ENCODE data around the gene CRAMP1. TPM values are rescaled to one million over a fixed set of nuclear protein-coding genes. Genes with fewer than 3 reads are reported as not detected.

Gene CRAMP1
- total and polyA plus RNA-seq, 11 donors = 6.2 to 16.9 (median 10.6) TPM

- H3K27me3 ChIP-seq = no peaks in the 10 kb centered on the region
- intact Hi-C loops (cut with DNase I) = loop anchor here in 5 of 10 donors (2.0 to 10.0 kb wide), 11 partner anchors 62 to 398 kb away; partner anchors contain the start of genes CRAMP1 (in 3 of the 5), IFT140 (in 3 of the 5), CLCN7 (in 1 of the 5) and EME2 (in 1 of the 5)
- H3K4me1 ChIP-seq = peaks cover 0 to 46% (median 32%) of the 10 kb centered on the region in 12 donors
- H3K9me3 ChIP-seq = no peaks in the 10 kb centered on the region
- 0 to 1% (median 1%) methylated on average over 29 to 62 of the region's 62 CpGs for WGBS, 4 donors
- H3K4me3 ChIP-seq = peak overlapping the region; percentile 74 to 99 (median 92)
- ATAC-seq = peak in 2 of 4 donors; percentile 7 to 24
- H3K27ac ChIP-seq = peak overlapping the region; percentile 69 to 99 (median 94)
- H3K36me3 ChIP-seq = peaks cover 0 to 15% (median 5%) of the 10 kb centered on the region in 9 donors
- TF ChIP-seq POLR2A (IDR thresholded peaks at IDR 0.05) = no peak
- TF ChIP-seq CTCF (IDR thresholded peaks at IDR 0.05) = no peak
- DNase-seq = peak in 1 of 5 donors; percentile 40
Observed at GRCh38 chr16:1706386-1707192, 94.4 kb downstream of the CRAMP1 start.

GRCh38 chr16:1707193-1707790, 95.1 kb downstream of the CRAMP1 start:
- no peak for TF ChIP-seq POLR2A (IDR thresholded peaks at IDR 0.05)
- no peak for TF ChIP-seq CTCF (IDR thresholded peaks at IDR 0.05)
- Histone ChIP-seq H3K9me3 (no peaks in the 10 kb centered on the region), H3K4me1 (peaks cover 0 to 47% (median 34%) of the 10 kb centered on the region in 12 donors), H3K27ac (peak overlapping the region in 10 of 12 donors; percentile 91 to 99 (median 94)), H3K36me3 (peaks cover 0 to 8% (median 2%) of the 10 kb centered on the region in 9 donors), H3K27me3 (no peaks in the 10 kb centered on the region), H3K4me3 (peak overlapping the region; percentile 74 to 99 (median 92))
- intact Hi-C loops (cut with DNase I) = loop anchor here in 5 of 10 donors (2.0 to 10.0 kb wide), 11 partner anchors 62 to 398 kb away; partner anchors contain the start of genes CRAMP1 (in 3 of the 5), IFT140 (in 3 of the 5), CLCN7 (in 1 of the 5) and EME2 (in 1 of the 5)
- no peak for DNase-seq
- ATAC-seq = no peak
- 12 to 19% (median 17%) methylated on average over 12 to 16 of the region's 16 CpGs for WGBS, 4 donors

GRCh38 chr16:1708083-1708767, 96.1 kb downstream of the CRAMP1 start:
- TF ChIP-seq CTCF (IDR thresholded peaks at IDR 0.05) (no peak), POLR2A (IDR thresholded peaks at IDR 0.05) (no peak)
- intact Hi-C loops (cut with DNase I) = loop anchor here in 4 of 10 donors (1.0 to 10.0 kb wide), 9 partner anchors 63 to 286 kb away; partner anchors contain the start of genes CRAMP1 (in 3 of the 4), IFT140 (in 3 of the 4), CLCN7 (in 1 of the 4) and EME2 (in 1 of the 4)
- peak in 1 of 4 donors; percentile 8 for ATAC-seq
- Histone ChIP-seq H3K27me3 (no peaks in the 10 kb centered on the region), H3K4me3 (peak overlapping the region in 8 of 12 donors; percentile 3 to 99 (median 34)), H3K27ac (peak overlapping the region in 11 of 12 donors; percentile 38 to 99 (median 75)), H3K36me3 (peaks cover 0 to 4% (median 0%) of the 10 kb centered on the region in 9 donors), H3K9me3 (no peaks in the 10 kb centered on the region), H3K4me1 (peaks cover 0 to 56% (median 41%) of the 10 kb centered on the region in 12 donors)
- 65 to 74% (median 72%) methylated on average over 14 to 18 of the region's 18 CpGs for WGBS, 4 donors
- no peak for DNase-seq
